ENCODE measurements around the gene ERLIN1. TPM values are rescaled to one million over a fixed set of nuclear protein-coding genes. Genes with fewer than 3 reads are reported as not detected.
A peak's percentile ranks its signal among the peaks of the same experiment; 100 is the strongest.

ERLIN1 gene
- 16.6 and 19.4 TPM in 2 replicates for total RNA-seq

DNA sequence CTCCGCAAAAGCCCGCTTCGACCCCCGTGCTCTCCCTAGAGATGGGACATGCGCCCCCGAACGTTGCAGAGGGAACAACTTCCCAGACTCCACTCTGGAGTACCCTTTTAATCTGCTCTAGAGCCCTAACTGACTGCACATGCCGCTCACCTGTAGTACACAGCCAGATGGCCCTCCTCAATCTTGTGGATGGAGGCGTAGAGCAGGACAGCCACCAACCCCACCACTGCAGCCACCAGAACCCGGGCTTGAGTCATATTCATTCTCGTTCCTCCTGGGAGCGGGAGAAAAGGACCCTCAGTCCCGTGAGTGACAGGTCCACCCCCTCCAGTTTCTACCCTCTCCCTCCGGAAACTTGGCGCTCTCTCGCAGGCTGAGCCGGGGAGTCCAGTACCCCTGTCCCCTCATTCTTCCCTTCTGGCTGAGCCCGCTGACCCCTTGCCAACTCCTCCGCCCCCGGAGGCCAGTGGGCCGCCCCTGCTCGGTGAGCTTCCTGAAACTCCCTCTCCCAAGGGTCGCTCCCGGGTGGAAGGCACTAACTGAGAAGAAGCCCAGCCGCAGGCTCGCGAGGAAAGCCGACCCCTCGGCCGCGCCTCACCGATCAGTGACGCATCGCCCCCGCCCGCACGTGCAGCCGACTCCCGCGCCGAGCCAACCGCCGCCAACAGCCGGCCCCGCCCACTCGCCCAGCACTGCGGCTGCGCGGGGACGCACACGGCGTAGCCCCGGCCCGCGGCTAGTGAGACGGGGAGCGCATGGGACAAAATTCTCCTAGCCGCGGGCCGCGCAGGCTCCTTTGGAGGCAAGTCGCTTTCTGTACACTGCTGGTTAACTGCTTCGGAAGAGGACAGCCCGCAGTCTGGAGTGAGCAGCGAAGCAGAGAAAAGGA, at the start of gene ERLIN1:
TSS of gene ERLIN1 (minus strand) at position 666 of the 889 bp plus-strand sequence. CDS start at position 263, 403 bp downstream.
- Mint-ChIP-seq H3K27me3 (ENCODE audit: insufficient read depth) (no peaks in the 10 kb centered on the region), H3K27ac (peak within 1 kb of the TSS; percentile 96), H3K36me3 (ENCODE audit: low read depth) (peaks cover 36% of the 10 kb centered on the region), H3K4me1 (ENCODE audit: low read depth) (peaks cover 59% of the 10 kb centered on the region), H3K9me3 (no peaks in the 10 kb centered on the region), H3K4me3 (peak within 1 kb of the TSS; percentile 98)
- intact Hi-C loops (cut with micrococcal nuclease), result loop anchor here (1.0 to 10.0 kb wide), 14 partner anchors 11 to 755 kb away; partner anchors contain the start of genes BLOC1S2, CHUK, COX15 and CUTC
- DNase-seq (ENCODE audit: low spot score), result peak; percentile 90

DNA sequence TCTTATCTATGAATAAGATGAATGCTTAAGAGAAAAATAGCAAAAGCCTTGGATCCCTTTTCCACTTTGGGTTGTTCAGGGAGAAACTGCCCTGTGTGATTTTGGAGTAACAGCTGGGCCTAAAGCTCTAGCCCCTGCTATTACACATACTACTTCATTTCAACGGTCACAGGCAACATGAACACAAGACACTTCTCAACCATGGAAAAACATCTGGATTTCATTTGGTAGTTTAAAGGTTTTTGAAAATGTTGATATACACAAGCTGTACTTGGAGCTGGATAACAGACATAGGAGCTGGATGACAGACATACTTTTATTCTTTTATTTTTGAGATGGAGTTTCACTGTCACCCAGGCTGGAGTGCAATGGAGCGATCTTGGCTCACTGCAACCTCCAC, 46.3 kb upstream of the ERLIN1 start:
- Mint-ChIP-seq H3K4me3 (no peak overlapping the region), H3K36me3 (ENCODE audit: low read depth) (peaks cover 24% of the 10 kb centered on the region), H3K27me3 (ENCODE audit: insufficient read depth) (no peaks in the 10 kb centered on the region), H3K9me3 (no peaks in the 10 kb centered on the region), H3K4me1 (ENCODE audit: low read depth) (peaks cover 25% of the 10 kb centered on the region), H3K27ac (no peak overlapping the region)
- DNase-seq (ENCODE audit: low spot score), result no peak
- intact Hi-C loops (cut with micrococcal nuclease), result no loop called here

DNA sequence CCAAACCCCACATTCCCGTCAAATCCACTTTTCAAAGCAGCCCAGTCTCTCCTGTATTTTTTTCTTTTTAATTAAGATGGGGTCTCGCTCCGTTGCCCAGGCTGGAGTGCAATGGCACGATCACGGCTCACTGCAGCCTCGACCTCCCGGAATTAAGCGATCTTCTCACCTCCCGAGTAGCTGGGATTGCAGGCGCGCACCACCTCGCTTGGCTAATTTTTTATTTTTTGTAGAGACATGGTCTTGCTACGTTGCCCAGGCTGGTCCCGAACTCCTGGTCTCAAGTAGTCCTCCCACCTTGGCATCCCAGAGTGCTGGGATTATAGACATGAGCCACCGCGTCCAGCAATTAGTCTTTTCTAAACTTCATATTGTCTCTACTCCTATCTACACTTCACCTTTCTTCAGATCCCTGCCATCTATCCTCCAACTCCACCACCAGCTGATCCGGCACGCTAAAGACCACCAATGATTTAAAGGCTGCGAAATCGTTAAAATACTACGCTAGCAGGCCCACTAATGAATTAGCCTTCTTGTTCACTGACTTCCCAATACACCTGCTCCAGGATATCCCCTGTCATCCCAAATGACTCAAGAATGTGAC, 44.1 kb upstream of the ERLIN1 start:
- Mint-ChIP-seq H3K27ac (peak overlapping the region; percentile 82), H3K9me3 (no peaks in the 10 kb centered on the region), H3K4me3 (peak overlapping the region; percentile 97), H3K27me3 (ENCODE audit: insufficient read depth) (no peaks in the 10 kb centered on the region), H3K36me3 (ENCODE audit: low read depth) (peaks cover 22% of the 10 kb centered on the region), H3K4me1 (ENCODE audit: low read depth) (peaks cover 34% of the 10 kb centered on the region)
- intact Hi-C loops (cut with micrococcal nuclease), result loop anchor here (1.0 to 10.0 kb wide), 5 partner anchors 37 to 385 kb away; partner anchors contain the start of genes BLOC1S2, CWF19L1 and ERLIN1
- DNase-seq (ENCODE audit: low spot score), result no peak

DNA sequence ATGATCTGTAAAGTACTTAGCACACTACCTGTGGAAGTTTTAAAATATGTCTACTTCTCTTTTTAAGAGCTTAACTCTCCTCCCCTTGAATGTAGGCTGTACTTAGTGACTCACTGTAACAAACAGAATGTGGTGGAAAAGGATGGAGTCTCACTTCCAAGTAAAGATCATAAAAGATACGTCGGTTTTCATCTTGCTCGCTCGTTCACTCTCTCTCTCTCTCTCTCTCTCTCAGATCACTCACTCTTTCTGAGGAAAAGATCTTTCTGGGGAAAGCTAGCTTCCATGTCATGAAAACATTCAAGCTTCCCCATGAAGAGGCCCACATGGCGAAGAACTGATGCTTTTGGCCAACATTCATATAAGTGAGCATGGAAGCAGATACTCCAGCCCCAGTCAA, 38.0 kb upstream of the ERLIN1 start:
- H3K27me3 Mint-ChIP-seq (ENCODE audit: insufficient read depth), result no peaks in the 10 kb centered on the region
- DNase-seq (ENCODE audit: low spot score), result no peak
- H3K4me3 Mint-ChIP-seq, result no peak overlapping the region
- no peaks in the 10 kb centered on the region for H3K9me3 Mint-ChIP-seq
- intact Hi-C loops (cut with micrococcal nuclease), result loop anchor here (10.0 kb wide), 1 partner anchor 379 kb away; no protein-coding TSS in a partner anchor
- peaks cover 35% of the 10 kb centered on the region for H3K36me3 Mint-ChIP-seq (ENCODE audit: low read depth)
- peaks cover 25% of the 10 kb centered on the region for H3K4me1 Mint-ChIP-seq (ENCODE audit: low read depth)
- no peak overlapping the region for H3K27ac Mint-ChIP-seq

DNA sequence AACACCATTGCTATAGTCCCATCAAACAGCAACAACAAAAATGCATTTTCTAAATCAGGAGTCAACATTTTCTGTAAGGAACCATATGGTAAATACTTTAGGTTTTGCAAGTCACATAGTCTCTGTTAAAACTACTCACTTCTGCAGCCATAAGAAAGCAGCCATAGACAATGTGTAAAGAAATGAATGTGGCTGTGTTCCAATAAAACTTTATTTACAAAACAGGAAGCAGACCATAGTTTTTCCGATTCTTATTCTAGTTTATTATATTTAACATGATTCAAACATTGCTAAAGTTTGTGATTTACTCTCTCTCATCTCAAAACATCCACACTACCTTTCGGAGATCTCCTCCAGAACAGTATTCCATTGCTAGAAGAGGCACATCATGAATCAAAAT, 36.7 kb upstream of the ERLIN1 start:
- peaks cover 39% of the 10 kb centered on the region for H3K36me3 Mint-ChIP-seq (ENCODE audit: low read depth)
- H3K4me1 Mint-ChIP-seq (ENCODE audit: low read depth), result peaks cover 17% of the 10 kb centered on the region
- H3K4me3 Mint-ChIP-seq, result no peak overlapping the region
- intact Hi-C loops (cut with micrococcal nuclease), result loop anchor here (10.0 kb wide), 1 partner anchor 378 kb away; no protein-coding TSS in a partner anchor
- no peaks in the 10 kb centered on the region for H3K27me3 Mint-ChIP-seq (ENCODE audit: insufficient read depth)
- DNase-seq (ENCODE audit: low spot score), result no peak
- H3K27ac Mint-ChIP-seq, result no peak overlapping the region
- H3K9me3 Mint-ChIP-seq, result no peaks in the 10 kb centered on the region

DNA sequence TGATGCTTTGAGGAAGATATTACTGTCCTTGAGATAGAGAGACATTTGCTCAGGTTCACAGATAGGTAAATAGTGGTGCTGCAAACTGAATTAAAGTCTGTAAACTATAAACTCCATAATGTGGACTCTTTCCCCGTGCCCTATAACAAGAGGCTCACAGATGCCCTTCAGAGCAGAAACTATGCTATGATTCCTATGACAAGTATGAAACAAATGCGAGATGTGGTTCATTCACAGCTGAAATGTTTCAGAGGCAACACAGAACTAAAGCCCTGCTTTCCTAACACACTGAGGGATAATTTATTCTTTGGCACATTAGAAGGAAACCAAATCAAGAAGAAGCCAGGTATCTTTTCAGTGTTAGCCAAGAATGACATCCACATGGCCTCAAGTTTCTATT, 30.2 kb upstream of the ERLIN1 start:
- Mint-ChIP-seq H3K27me3 (ENCODE audit: insufficient read depth) (no peaks in the 10 kb centered on the region), H3K4me3 (no peak overlapping the region), H3K9me3 (no peaks in the 10 kb centered on the region), H3K4me1 (ENCODE audit: low read depth) (no peaks in the 10 kb centered on the region), H3K36me3 (ENCODE audit: low read depth) (peaks cover 52% of the 10 kb centered on the region), H3K27ac (no peak overlapping the region)
- no peak for DNase-seq (ENCODE audit: low spot score)
- intact Hi-C loops (cut with micrococcal nuclease), result no loop called here

DNA sequence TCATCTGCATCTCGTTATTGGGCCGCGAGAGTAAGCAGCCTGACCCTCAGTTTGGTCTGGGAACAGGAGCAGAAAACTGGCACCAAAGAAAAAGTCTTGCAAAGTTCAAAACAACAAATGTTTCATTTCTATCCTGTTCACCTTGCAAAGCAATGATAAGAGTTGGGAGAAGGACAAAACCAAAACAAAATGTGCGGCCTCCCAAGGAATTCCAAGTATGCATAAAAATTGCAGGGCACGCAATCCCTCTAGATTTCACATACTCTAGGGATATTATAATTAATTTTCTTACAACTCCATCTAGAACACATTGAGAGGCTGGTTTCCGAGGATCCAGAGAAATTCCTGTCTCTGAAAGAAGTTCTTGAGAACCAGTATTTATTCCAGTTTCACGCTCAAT, 23.5 kb upstream of the ERLIN1 start:
- Mint-ChIP-seq H3K9me3 (no peaks in the 10 kb centered on the region), H3K36me3 (ENCODE audit: low read depth) (peaks cover 27% of the 10 kb centered on the region), H3K4me1 (ENCODE audit: low read depth) (no peaks in the 10 kb centered on the region), H3K4me3 (no peak overlapping the region), H3K27me3 (ENCODE audit: insufficient read depth) (no peaks in the 10 kb centered on the region), H3K27ac (no peak overlapping the region)
- DNase-seq (ENCODE audit: low spot score), result no peak
- intact Hi-C loops (cut with micrococcal nuclease), result no loop called here

DNA sequence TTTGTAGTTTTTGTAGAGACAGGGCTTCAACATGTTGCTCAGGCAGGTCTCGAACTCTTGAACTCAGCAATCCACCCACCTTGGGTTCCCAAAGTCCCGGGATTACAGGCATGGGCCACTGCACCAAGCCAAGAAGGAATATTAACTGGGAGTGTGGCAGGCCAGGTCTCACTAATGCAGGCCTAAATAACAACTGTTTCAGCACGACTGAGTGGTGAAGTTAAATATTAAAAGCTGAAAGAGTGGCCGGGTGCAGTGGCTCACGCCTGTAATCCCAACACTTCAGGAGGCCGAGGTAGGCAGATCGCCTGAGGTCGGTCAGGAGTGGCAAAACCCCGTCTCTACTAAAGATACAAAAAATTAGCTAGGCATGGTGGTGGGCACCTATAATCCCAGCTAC, 22.4 kb upstream of the ERLIN1 start:
- intact Hi-C loops (cut with micrococcal nuclease), result no loop called here
- Mint-ChIP-seq H3K4me1 (ENCODE audit: low read depth) (no peaks in the 10 kb centered on the region), H3K9me3 (no peaks in the 10 kb centered on the region), H3K4me3 (no peak overlapping the region), H3K27ac (no peak overlapping the region), H3K36me3 (ENCODE audit: low read depth) (peaks cover 30% of the 10 kb centered on the region), H3K27me3 (ENCODE audit: insufficient read depth) (no peaks in the 10 kb centered on the region)
- DNase-seq (ENCODE audit: low spot score), result no peak

DNA sequence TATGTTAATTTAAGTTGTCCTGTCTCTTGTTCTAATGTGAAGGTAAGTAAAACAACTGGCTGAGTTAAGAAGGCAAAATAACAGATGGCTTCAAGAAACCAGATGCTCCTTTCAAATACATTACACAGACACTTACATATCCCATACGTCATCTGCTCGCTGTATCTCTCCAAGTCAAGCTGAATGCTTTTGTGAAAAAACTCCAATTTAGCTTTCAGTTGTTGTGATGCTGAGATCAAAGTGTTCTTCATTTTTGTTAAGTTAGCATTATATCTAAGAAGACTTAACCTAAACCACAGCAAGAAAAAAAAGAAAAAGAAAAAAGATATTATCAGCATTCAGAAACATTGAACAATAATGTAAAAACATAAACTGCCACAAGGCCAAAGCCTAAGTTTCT, 18.5 kb upstream of the ERLIN1 start:
- Mint-ChIP-seq H3K36me3 (ENCODE audit: low read depth) (peaks cover 47% of the 10 kb centered on the region), H3K27me3 (ENCODE audit: insufficient read depth) (no peaks in the 10 kb centered on the region), H3K27ac (no peak overlapping the region), H3K4me1 (ENCODE audit: low read depth) (no peaks in the 10 kb centered on the region), H3K9me3 (no peaks in the 10 kb centered on the region), H3K4me3 (no peak overlapping the region)
- no peak for DNase-seq (ENCODE audit: low spot score)
- intact Hi-C loops (cut with micrococcal nuclease), result no loop called here

DNA sequence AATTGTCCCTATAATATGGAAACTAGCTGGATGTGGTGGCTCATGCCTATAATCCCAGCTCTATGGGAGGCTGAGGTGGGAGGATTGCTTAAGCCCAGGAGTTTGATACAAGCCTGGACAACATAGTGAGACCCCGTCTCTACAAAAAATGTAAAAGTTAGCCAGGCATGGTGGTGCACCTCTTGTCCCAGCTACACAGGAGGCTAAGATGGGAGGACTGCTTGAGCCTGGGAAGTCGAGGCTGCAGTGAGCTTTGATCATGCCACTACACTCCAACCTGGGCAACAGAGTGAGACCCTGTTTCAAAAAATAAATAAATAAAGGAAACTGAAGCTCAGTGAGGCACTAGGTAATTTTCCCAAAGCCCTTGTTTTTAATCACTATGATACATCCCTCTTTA, 15.7 kb upstream of the ERLIN1 start:
- no peaks in the 10 kb centered on the region for H3K27me3 Mint-ChIP-seq (ENCODE audit: insufficient read depth)
- intact Hi-C loops (cut with micrococcal nuclease), result no loop called here
- no peak overlapping the region for H3K27ac Mint-ChIP-seq
- H3K4me1 Mint-ChIP-seq (ENCODE audit: low read depth), result no peaks in the 10 kb centered on the region
- no peaks in the 10 kb centered on the region for H3K9me3 Mint-ChIP-seq
- H3K36me3 Mint-ChIP-seq (ENCODE audit: low read depth), result peaks cover 53% of the 10 kb centered on the region
- no peak for DNase-seq (ENCODE audit: low spot score)
- no peak overlapping the region for H3K4me3 Mint-ChIP-seq

DNA sequence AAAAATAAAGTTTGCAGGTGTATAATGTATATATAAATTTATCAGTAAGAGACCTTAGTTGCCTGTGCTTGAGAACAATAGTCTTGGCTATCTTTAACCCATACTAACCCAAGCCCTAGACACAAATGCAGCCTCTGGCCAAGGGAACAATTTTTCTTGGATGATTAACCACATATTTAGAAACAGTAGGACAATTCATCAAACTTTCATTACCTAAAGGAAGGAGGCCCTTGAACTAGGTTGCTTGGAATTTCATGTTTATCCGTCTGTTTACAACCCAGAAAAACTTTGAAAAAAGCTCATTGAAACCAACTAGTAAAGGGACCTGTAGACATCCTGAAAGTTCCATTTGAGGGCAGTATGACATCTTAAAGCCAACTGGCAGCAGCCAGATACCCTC, 8.9 kb upstream of the ERLIN1 start:
- intact Hi-C loops (cut with micrococcal nuclease), result no loop called here
- Mint-ChIP-seq H3K36me3 (ENCODE audit: low read depth) (peaks cover 43% of the 10 kb centered on the region), H3K4me1 (ENCODE audit: low read depth) (peaks cover 13% of the 10 kb centered on the region), H3K9me3 (no peaks in the 10 kb centered on the region), H3K27me3 (ENCODE audit: insufficient read depth) (no peaks in the 10 kb centered on the region), H3K4me3 (no peak overlapping the region), H3K27ac (no peak overlapping the region)
- DNase-seq (ENCODE audit: low spot score), result no peak

DNA sequence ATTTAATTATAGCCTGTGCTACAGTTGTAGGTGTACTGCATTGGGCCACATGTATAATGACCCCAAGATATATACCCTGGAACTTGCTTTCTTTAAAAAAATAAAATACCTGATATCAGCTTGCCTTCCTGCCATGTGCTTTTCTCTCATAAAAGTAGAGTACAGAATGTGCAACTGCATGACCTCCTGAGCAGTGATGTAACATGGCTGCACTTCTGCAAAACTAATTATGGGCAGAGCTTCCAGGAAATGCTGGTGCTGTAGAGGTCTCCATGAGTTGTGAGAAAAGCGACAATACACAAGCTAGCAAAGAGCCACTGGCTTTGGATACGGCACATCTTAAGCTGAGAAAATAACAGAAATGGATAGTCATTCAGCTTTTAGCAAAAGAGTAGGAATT, 6.5 kb upstream of the ERLIN1 start:
- no peak overlapping the region for H3K27ac Mint-ChIP-seq
- no peak for DNase-seq (ENCODE audit: low spot score)
- no peaks in the 10 kb centered on the region for H3K9me3 Mint-ChIP-seq
- H3K27me3 Mint-ChIP-seq (ENCODE audit: insufficient read depth), result no peaks in the 10 kb centered on the region
- H3K4me3 Mint-ChIP-seq, result no peak overlapping the region
- H3K4me1 Mint-ChIP-seq (ENCODE audit: low read depth), result peaks cover 20% of the 10 kb centered on the region
- peaks cover 44% of the 10 kb centered on the region for H3K36me3 Mint-ChIP-seq (ENCODE audit: low read depth)
- intact Hi-C loops (cut with micrococcal nuclease), result no loop called here
